Transverse colon (tissue), 4 donors: ENCODE results near the gene RASSF3. TPM values are rescaled to one million over a fixed set of nuclear protein-coding genes. Genes with fewer than 3 reads are reported as not detected.

ENCODE experiments used
- DNase-seq: peaks from one replicate; pipeline ENCODE4 v3.0.0-alpha.2; 2019
- H3K27ac ChIP-seq, 4 donors: fragments of 200-600 bp; sonication (generic); 2 replicates each; pipeline ENCODE4 v1.5.1; 2016 to 2018; ENCODE audit warnings: inconsistent platforms in 4 of 4
- H3K27me3 ChIP-seq: fragments of 200-600 bp; sonication (generic); 2 replicates; pipeline ENCODE4 v1.5.1; 2017; ENCODE audit warnings: inconsistent platforms
- H3K36me3 ChIP-seq, 4 donors: fragments of 200-600 bp; sonication (generic); 2 replicates each; pipeline ENCODE4 v1.5.1; 2017 to 2019; ENCODE audit warnings: inconsistent platforms in 4 of 4
- H3K4me1 ChIP-seq, 4 donors: fragments of 200-600 bp; sonication (generic); 2 replicates each; pipeline ENCODE4 v1.5.1; 2017 to 2020; ENCODE audit warnings: inconsistent platforms in 4 of 4
- H3K4me3 ChIP-seq, 4 donors: fragments of 200-600 bp; sonication (generic); 1 replicate in 1 of 4; 2 replicates in 3 of 4; pipeline versions ENCODE4 v1.5.1 to v1.6.1; 2017 to 2019; ENCODE audit warnings: inconsistent platforms in 4 of 4
- H3K9me3 ChIP-seq, 2 donors: fragments of 200-600 bp; sonication (generic); 2 replicates each; pipeline ENCODE4 v1.5.1; 2017 to 2019; ENCODE audit warnings: inconsistent platforms in 2 of 2
- CTCF ChIP-seq, 5 experiments: fragments of 200-600 bp in 3 of 5; fragments of 450-650 bp in 2 of 5; sonication (generic) in 3 of 5; IDR thresholded peaks; 1 replicate in 2 of 5; 2 replicates in 3 of 5; pipeline ENCODE4 v1.5.1; 2016 to 2017; ENCODE audit warnings: antibody characterized with exemption in 5 of 5, inconsistent platforms in 3 of 5, mild to moderate bottlenecking in 2 of 5, moderate library complexity in 1 of 5
- EP300 ChIP-seq: sonication (generic); formaldehyde crosslinking; IDR thresholded peaks from one replicate; pipeline ENCODE4 v1.6.1; 2017; ENCODE audit warnings: antibody characterized with exemption, low read depth
- POLR2A ChIP-seq: fragments of 450-650 bp; IDR thresholded peaks from one replicate; pipeline ENCODE4 v1.6.1; 2016; ENCODE audit warnings: antibody characterized with exemption, mild to moderate bottlenecking, moderate library complexity
- POLR2AphosphoS5 ChIP-seq, 3 donors: sonication (generic); formaldehyde crosslinking; IDR thresholded peaks; one replicate each; pipeline ENCODE4 v1.6.1; 2016; ENCODE audit warnings: antibody characterized with exemption in 3 of 3
- WGBS, 2 donors: methylation state at CpG; one replicate each; pipeline ENCODE4 v1.1.5; 2018; ENCODE audit warnings: low coverage in 1 of 2; 5-methylcytosine and 5-hydroxymethylcytosine counted together
- in situ Hi-C, 4 donors: fragments of 200-750 bp; cut with MboI; loops; one replicate each; pipeline versions ENCODE4 v1.15.0 to v1.15.1; 2017; ENCODE audit warnings: low sequenced_read_pairs in 3 of 4, low pct_ligation_motif_present in 1 of 4, low pct_unique_long_range_greater_than_20kb in 1 of 4
- intact Hi-C: fragments of 100-400 bp; cut with DNase I; formaldehyde crosslinking; loops from one replicate; pipeline ENCODE4 v1.15.1; 2023; ENCODE audit warnings: low total_unique reads
- total RNA-seq, 4 donors: library from RNA; depleted of rRNA; stranded (reverse); fragments of >200 nt; gene quantifications; one replicate each; pipeline ENCODE4 v1.1.0, GENCODE V29; 2016

The RASSF3 gene
- total RNA-seq, 4 donors from 2014 or later, result 41.6 to 83.2 (median 62.5) TPM

GRCh38 chr12:64707926-64708325 lies 97.6 kb downstream of the RASSF3 start:
- 85 to 88% methylated on average over 2 of the region's 2 CpGs for WGBS, 2 donors
- in situ Hi-C loops, result loop anchor here in 1 of 4 donors (10.0 to 25.0 kb wide), 2 partner anchors 153 to 271 kb away; no protein-coding TSS in a partner anchor
- intact Hi-C loops, result no loop called here
- TF ChIP-seq POLR2AphosphoS5 (IDR thresholded peaks at IDR 0.05), result no peak
- no peak for TF ChIP-seq POLR2A
- TF ChIP-seq CTCF (IDR thresholded peaks at IDR 0.05), result no peak
- no peak for TF ChIP-seq EP300
- Histone ChIP-seq H3K4me3 (no peak overlapping the region), H3K27me3 (no peaks in the 10 kb centered on the region), H3K9me3 (no peaks in the 10 kb centered on the region), H3K27ac (no peak overlapping the region), H3K36me3 (no peaks in the 10 kb centered on the region), H3K4me1 (no peaks in the 10 kb centered on the region)
- no peak for DNase-seq

GRCh38 chr12:64709429-64709828 lies 99.1 kb downstream of the RASSF3 start:
- Histone ChIP-seq H3K4me3 (no peak overlapping the region), H3K9me3 (no peaks in the 10 kb centered on the region), H3K27ac (no peak overlapping the region), H3K27me3 (no peaks in the 10 kb centered on the region), H3K4me1 (no peaks in the 10 kb centered on the region), H3K36me3 (peaks cover 0 to 4% (median 0%) of the 10 kb centered on the region in 4 donors)
- no peak for TF ChIP-seq CTCF (IDR thresholded peaks at IDR 0.05)
- no peak for TF ChIP-seq POLR2A
- no peak for TF ChIP-seq POLR2AphosphoS5 (IDR thresholded peaks at IDR 0.05)
- no peak for TF ChIP-seq EP300
- intact Hi-C loops (no loop called here), in situ Hi-C loops (loop anchor here in 1 of 4 donors (10.0 to 25.0 kb wide), 2 partner anchors 155 to 272 kb away; no protein-coding TSS in a partner anchor)
- no peak for DNase-seq
- WGBS, 2 donors, result 95 to 100% methylated on average over 1 to 2 of the region's 2 CpGs

DNA sequence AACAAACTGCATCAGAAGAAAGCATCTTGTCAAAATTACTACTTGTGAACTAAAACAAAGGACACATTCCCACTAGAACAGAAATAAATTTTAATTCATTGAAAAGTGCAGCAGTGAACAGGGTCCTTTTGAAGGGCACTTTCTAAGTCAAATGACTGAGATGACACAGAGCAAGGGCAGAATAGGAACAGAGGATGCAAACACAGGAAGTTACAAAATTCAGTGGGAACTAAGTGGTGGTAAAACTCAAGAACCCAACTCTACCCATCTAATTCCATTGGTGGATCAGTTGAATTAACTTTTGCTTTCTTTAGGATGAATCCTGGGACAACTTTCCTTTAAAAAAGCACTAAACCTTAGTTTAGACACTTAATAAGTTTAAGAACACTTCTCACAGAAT lies 103.1 kb downstream of the RASSF3 start:
- in situ Hi-C loops (loop anchor here in 1 of 4 donors (25.0 kb wide), 1 partner anchor 276 kb away; no protein-coding TSS in a partner anchor), intact Hi-C loops (no loop called here)
- no peak for TF ChIP-seq POLR2A
- TF ChIP-seq EP300, result no peak
- no peak for TF ChIP-seq POLR2AphosphoS5 (IDR thresholded peaks at IDR 0.05)
- no peak for TF ChIP-seq CTCF (IDR thresholded peaks at IDR 0.05)
- no peak overlapping the region for H3K27ac ChIP-seq
- H3K9me3 ChIP-seq, result no peaks in the 10 kb centered on the region
- peaks cover 0 to 4% (median 2%) of the 10 kb centered on the region in 4 donors for H3K36me3 ChIP-seq
- no peaks in the 10 kb centered on the region for H3K27me3 ChIP-seq
- no peaks in the 10 kb centered on the region for H3K4me1 ChIP-seq
- DNase-seq, result no peak
- H3K4me3 ChIP-seq, result no peak overlapping the region

DNA sequence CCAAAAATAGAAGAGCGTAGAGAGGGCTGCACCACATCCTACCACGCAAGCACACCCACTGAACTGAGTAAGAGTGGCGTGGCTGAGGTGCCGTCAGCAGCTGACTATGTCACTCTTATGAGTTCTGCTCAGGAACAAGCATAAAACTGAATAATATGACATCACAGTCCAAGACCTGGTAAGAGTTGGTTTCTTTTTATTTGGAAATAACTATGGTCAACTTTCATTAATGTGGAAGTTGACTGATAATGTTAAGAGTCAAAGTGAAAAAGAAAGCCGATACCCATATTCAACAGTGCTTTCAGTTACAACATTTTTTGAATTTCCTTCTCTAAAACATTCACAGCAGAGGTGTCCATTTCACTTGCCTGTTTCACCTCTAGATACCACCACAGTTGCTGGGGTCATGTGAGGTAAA lies 104.3 kb downstream of the RASSF3 start:
- H3K9me3 ChIP-seq, result no peaks in the 10 kb centered on the region
- peaks cover 0 to 8% (median 2%) of the 10 kb centered on the region in 4 donors for H3K36me3 ChIP-seq
- H3K4me1 ChIP-seq, result no peaks in the 10 kb centered on the region
- no peak overlapping the region for H3K27ac ChIP-seq
- DNase-seq, result no peak
- intact Hi-C loops (no loop called here), in situ Hi-C loops (loop anchor here in 1 of 4 donors (25.0 kb wide), 1 partner anchor 277 kb away; no protein-coding TSS in a partner anchor)
- H3K4me3 ChIP-seq, result no peak overlapping the region
- H3K27me3 ChIP-seq, result no peaks in the 10 kb centered on the region
- WGBS, 2 donors, result 74 to 82% methylated on average over 5 of the region's 5 CpGs
- no peak for TF ChIP-seq POLR2AphosphoS5 (IDR thresholded peaks at IDR 0.05)
- TF ChIP-seq POLR2A, result no peak
- TF ChIP-seq EP300, result no peak
- TF ChIP-seq CTCF (IDR thresholded peaks at IDR 0.05), result no peak
